Right hindlimb (tissue), 1 donor: ENCODE measurements around the gene HOXB7.
A peak's percentile ranks its signal among the peaks of the same experiment; 100 is the strongest.

Experiments
- DNase-seq: peaks from one replicate; pipeline ENCODE4 v3.0.0-alpha.2; 2018

HOXB7 gene

GRCh38 chr17:48578616-48579470 lies 32.0 kb downstream of the HOXB7 start:
- no peak for DNase-seq

DNA sequence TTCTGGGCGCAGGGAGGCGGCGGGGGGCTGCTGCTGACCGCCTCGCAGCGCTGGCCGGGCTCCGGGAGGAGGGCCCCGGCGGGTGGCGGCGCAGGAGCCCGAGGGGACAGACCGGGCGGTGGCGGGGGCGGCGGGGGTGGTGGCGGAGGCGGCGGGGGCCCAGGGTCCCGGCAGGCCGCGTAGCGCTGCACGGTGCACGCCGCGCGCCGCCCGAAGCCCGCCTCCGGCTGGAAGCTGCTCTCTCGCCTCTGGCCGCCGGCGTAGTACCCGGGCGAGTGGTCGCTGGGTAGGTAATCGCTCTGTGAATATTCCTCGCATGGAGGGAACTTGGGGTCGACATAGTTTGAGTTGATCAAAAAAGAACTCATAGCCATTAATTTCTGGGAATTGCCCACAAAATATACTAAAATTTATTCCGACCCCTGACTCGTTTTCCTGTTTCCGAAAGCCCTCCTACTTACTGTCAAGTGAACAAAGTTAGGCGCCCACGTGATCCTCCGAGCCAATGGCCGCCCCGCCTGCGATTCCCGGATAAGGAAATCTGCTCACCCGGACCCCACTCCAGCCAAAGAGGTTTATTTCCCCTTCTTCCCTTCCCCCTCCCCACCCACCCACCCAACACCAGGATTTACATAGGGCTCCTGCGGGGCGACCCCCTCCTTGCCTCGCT lies 32.7 kb downstream of the HOXB7 start, which contains the start of gene HOXB4:
TSS of gene HOXB4 (minus strand) at position 405 of the 670 bp plus-strand sequence. CDS start at position 374, 31 bp downstream.
- DNase-seq: peak; percentile 81

GRCh38 chr17:48577330-48577945 lies 33.4 kb downstream of the HOXB7 start:
- no peak for DNase-seq

DNA sequence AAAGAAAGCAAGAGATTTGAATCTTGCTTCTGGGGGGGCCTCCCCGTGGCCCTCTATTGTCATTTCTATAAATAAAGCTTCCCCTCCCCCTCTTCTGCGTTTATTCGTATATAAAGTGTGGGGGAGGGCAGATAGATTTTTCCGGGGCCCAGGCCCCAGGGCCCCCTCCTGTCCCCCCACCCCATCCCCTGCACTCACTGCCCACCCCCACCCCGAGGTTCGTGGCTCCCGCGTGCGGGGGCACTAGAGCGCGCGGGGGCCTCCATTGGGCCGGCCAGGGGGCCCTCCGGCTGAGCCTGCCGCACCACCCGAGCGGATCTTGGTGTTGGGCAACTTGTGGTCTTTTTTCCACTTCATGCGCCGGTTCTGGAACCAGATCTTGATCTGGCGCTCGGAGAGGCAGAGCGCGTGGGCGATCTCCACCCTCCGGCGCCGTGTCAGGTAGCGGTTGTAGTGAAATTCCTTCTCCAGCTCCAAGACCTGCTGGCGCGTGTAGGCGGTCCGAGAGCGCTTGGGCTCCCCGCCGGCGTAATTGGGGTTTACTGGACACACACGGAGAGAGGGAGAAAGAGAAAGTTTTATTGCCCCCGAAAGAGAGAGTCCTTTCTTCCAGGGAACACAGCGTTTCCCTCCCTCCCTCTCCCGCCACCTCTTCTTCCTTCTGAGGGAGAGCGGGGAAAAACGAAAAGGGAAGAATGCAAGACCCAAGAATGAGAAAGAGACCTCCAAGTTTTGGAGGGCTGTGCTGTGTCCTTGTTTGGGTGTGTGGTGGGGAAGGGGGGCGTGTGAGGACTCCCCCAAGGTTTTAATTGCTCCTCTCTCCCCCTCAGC lies 34.1 kb downstream of the HOXB7 start:
- no peak for DNase-seq

DNA sequence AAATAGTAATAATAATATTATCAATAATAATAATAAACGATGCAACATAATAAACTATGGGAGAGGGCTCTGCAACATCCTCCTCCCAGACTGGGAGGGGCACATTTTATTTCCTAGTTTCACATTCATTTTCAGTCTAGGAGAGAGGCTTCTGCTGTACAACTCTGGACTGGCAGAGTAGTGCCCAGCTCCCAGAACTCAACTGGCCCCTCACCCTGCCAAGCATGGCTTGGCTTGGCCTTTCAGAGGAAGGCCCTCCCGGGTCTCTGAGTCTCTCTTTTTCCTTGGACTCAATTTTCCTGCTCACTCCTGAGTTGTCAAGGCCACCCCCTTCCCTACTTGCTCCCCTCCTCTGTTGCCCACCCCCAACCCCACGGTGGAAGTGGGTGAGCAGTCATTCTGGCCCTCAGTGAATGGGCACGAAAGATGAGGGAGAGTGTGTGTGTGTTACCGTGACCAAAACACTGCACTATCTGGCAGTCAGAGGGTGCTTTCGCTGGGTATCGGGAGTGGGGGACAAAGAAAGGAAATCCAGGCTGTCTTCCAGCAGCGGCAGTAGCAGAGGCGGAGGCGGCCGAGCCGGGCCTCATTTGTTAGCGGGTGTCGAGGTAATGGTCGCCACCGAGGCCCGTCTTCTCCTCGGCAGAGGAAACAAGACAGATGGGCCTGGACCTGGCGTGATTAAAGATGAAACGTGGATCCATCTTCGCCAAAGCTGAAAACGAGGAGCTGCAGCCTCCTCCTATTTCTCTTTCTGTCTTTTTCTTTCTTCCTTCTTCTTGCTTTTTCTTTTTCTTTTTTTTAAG lies 34.9 kb downstream of the HOXB7 start:
- DNase-seq: no peak

DNA sequence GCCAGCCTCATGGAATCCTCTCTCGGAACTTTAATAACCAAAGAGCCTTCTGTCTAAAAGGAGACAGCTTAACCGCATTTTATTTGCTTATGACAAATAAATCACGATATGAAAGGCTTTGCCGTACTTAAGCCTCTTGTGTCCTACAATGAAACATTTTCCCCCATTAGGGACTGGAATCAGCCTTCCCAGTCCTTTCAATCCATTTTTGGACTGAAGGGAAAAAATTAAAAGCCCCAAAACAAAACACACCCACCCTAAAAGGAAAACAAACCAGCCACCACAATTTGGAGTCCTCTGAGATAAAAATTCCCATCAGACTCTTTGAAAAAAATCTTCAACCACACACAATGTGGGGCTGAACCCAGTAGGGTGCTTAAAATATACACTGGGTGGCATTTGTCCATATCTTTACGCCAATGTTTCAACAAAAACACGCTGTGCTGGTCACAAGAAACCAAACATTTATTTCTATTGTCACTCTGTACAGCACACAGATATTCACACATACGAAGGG lies 35.7 kb downstream of the HOXB7 start:
- DNase-seq: no peak

GRCh38 chr17:48574505-48575065 lies 36.2 kb downstream of the HOXB7 start:
- DNase-seq: no peak

DNA sequence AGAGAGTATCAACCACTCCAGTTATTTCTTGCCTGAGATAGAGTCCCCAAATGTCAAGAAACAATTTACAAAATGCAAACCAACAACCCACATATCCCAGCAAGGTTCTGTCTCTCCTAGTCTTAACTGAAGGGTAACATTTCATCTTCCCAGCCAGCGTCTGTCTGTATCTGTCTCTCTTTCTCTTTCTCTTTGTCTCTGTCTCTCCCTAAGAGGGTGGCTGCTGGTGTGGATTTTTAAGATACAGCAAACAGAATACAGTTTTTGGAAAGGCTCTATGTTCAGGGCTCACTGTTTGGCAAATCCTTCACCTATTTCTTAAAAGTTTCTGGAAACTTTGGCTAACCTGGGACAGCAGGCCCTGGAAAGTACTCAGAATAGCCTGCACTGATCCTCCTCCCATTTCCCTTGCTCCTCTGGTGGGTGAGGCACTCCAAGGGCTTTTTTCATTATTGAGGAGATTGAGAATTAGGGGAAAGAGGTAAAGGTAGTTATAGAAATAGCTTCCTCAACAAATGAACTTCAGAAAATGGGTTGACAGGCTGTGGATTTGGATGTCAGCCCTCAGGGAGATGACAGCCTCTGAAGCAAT lies 38.9 kb downstream of the HOXB7 start:
- no peak for DNase-seq

DNA sequence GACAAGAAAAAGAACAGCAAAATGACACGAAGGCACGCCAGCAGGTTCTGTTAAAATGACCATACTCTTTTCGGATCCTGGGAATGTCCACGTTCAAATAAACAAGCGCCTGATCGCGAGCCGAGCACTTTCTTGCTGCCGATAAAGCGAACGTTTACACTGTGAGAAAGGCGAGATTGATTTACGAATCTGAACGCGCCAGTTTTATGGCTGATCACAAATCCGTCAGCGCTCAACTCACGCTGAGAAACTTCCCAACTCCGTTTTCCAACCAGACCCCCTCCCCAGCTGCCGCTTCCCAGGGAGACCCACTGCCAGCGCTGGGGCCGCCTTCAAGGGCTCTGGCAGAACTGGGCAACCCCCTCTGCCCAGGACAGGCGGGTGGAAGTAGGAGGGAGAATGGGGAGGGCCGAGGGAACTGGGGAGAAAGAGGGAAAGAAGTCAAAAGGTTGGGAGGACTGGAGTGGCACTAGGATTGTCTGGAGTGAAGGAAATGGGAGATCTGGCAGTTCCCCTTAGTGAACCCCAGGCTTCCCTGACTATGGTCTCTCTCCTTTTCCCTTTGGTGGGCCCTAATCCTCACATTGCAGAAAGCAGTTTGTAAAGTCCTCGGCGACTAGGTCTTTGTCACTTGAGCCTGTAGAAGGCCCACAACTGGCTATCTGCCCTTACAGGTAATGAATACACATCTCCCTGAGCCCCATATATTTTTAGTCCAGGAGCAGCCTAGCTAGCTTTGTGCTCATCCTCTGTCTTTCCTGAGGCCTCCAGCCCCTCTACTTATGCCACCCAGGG lies 39.6 kb downstream of the HOXB7 start:
- DNase-seq: no peak

- DNase-seq: no peak
These were observed 40.3 kb downstream of the HOXB7 start for GRCh38 chr17:48570325-48571023.

- DNase-seq: no peak
These were observed 41.0 kb downstream of the HOXB7 start for GRCh38 chr17:48569674-48570324.

DNA sequence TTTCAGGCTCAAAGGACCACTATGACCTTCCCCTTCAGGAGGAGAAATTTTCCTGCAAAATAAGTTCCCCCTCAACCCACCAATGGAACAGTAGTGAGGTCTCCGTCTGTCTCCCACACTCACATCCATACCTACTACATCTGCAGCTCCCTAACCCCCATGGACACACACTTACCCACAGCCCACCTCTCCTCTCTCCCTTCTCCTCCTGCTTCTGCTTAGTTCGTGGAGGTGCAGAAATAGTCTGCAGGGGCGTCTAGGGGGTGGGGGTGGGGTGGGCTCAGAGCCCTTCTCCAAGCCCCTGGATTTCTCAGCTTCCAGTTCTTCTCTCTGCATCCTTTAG lies 41.6 kb downstream of the HOXB7 start:
- DNase-seq: no peak

- no peak for DNase-seq
These were observed 42.1 kb downstream of the HOXB7 start for GRCh38 chr17:48568499-48569239.

DNA sequence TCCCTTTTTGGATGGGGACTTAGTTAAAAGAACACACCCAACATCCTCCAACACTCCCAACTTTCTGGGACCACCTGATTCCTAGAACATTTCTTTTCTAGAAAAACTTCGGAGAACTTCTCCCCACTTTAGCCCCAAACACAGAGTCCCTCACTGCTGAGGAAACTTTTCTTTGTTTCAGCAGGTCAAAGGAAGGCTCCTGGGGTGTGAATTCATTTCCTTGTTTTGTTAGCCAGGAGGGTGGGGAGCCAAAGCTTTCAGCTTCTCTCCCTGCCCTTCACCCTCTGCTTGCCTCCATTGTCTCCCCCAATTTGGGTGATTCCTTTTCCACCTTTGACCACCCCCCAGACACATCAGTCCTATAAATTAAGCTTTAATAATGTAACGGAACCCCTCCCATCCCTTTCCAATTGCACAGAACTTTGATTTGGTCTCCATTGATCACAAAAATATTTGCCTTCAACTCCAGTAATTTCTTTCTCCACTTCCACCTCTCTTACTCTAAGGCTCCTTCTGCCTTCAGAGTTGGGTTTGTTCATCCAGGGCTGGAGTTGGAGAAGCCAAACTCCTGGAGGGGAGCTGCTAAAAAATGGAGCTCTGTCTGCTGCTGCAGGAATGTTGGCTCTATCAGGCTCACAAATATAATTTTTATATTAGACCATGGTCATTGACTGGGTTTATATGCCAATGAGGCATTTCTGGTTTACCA lies 43.0 kb downstream of the HOXB7 start:
- DNase-seq: no peak

DNA sequence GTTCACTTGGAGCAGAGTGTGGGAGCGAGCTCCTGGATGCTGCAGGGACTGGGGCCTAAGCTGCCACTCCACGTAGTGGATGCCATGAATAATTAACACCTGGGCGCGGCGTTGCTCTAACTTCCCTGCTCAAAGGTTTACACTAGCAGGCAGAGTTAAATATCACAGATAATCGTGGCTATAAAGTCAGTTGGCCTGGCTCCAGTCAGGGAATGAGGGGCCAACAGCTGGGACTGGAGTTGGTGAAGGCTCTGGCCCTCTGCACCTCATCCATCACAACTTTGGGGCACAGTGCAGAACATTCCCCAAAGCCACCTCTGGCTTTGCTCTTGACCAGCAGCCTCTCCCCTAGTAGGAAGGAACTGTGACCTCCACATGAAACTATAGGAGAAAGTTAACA lies 43.6 kb downstream of the HOXB7 start:
- no peak for DNase-seq

DNA sequence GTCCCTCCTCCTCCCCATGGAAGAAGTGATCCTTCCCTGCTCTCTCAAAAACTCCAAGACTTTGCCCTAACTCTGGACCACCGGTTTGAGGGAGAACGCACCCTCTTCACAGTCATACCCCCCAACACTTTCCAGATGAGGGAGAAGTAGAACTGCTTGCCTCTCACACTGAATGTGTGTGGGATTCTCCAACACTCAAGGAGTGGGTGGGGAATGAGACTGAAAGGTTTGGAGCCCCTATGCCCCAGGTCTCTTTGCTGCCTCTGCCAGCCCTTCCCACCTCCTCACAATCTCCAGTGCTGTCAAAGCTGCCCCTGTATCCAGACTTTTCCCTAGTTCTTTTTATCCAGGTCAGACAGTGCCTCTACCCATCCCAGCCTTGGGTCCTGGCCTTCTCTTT lies 44.1 kb downstream of the HOXB7 start:
- no peak for DNase-seq

GRCh38 chr17:48565925-48566710 lies 44.7 kb downstream of the HOXB7 start:
- no peak for DNase-seq
